GM12878 (cell line): ENCODE data around the gene MRPS23.

Experiments used
- EP300 ChIP-seq, 2 experiments: fragments of 150-350 bp in 1 of 2; IDR thresholded peaks; 2 replicates each; pipeline ENCODE4 v1.6.1; 2011 to 2012; ENCODE audit warnings: low read depth in 2 of 2, low read length in 2 of 2, borderline replicate concordance in 1 of 2, improper control_type of control experiment in 1 of 2, inconsistent platforms in 1 of 2; ENCODE audit not compliant: control insufficient read depth in 1 of 2
- MXI1 ChIP-seq: fragments of 150-350 bp; IDR thresholded peaks from 2 replicates; pipeline ENCODE4 v1.6.1; 2011; ENCODE audit warnings: low read depth, mild to moderate bottlenecking, inconsistent platforms, low read length, improper control_type of control experiment
- NR2C1 ChIP-seq: fragments of 450-650 bp; IDR thresholded peaks from 2 replicates; pipeline ENCODE4 v1.6.1; 2017; ENCODE audit warnings: antibody characterized with exemption, mild to moderate bottlenecking, moderate library complexity
- RCOR1 ChIP-seq: conservative IDR thresholded peaks from 2 replicates; pipeline ENCODE4 v1.6.1; 2012; ENCODE audit warnings: low read depth, low read length, improper control_type of control experiment
- SREBF1 ChIP-seq: IDR thresholded peaks from 2 replicates; pipeline ENCODE4 v1.6.1; 2012; ENCODE audit warnings: mild to moderate bottlenecking, low read length
- SUPT20H ChIP-seq: IDR thresholded peaks from 2 replicates; pipeline ENCODE4 v1.6.1; 2011; ENCODE audit warnings: low read depth, mild to moderate bottlenecking, low read length, moderate library complexity, borderline replicate concordance; ENCODE audit not compliant: control insufficient read depth
- TF ChIP-seq, protein P1 (sequence below): fragments of 450-650 bp; IDR thresholded peaks from 2 replicates; pipeline ENCODE4 v1.6.1; 2016; ENCODE audit warnings: mild to moderate bottlenecking, moderate library complexity, borderline replicate concordance
- TF ChIP-seq, protein P2 (sequence below), 3 experiments: IDR thresholded peaks in 2 of 3; conservative IDR thresholded peaks in 1 of 3; 2 replicates each; pipeline ENCODE4 v1.5.1; 2011; ENCODE audit warnings: low read depth in 3 of 3, low read length in 3 of 3, mild to moderate bottlenecking in 3 of 3, control low read depth in 2 of 3, moderate library complexity in 2 of 3, inconsistent platforms in 1 of 3, mixed read lengths in 1 of 3; ENCODE audit not compliant: control insufficient read depth in 2 of 3, insufficient read depth in 1 of 3; ENCODE audit errors: extremely low read depth in 1 of 3
- TF ChIP-seq, protein P3 (sequence below): fragments of 450-650 bp; IDR thresholded peaks from 2 replicates; pipeline ENCODE4 v1.6.1; 2017; ENCODE audit warnings: borderline replicate concordance

- TF ChIP-seq NR2C1, result peak; percentile 92
- TF ChIP-seq SREBF1, result no peak
- peak; percentile 6 to 46; a peak in 1 of 4 replicates for TF ChIP-seq EP300 (IDR thresholded peaks at IDR 0.05; ENCODE audit: borderline replicate concordance in 1 of 2, control insufficient read depth in 1 of 2, low read depth in 2 of 2, low read length in 2 of 2)
- TF ChIP-seq, protein P1, sequence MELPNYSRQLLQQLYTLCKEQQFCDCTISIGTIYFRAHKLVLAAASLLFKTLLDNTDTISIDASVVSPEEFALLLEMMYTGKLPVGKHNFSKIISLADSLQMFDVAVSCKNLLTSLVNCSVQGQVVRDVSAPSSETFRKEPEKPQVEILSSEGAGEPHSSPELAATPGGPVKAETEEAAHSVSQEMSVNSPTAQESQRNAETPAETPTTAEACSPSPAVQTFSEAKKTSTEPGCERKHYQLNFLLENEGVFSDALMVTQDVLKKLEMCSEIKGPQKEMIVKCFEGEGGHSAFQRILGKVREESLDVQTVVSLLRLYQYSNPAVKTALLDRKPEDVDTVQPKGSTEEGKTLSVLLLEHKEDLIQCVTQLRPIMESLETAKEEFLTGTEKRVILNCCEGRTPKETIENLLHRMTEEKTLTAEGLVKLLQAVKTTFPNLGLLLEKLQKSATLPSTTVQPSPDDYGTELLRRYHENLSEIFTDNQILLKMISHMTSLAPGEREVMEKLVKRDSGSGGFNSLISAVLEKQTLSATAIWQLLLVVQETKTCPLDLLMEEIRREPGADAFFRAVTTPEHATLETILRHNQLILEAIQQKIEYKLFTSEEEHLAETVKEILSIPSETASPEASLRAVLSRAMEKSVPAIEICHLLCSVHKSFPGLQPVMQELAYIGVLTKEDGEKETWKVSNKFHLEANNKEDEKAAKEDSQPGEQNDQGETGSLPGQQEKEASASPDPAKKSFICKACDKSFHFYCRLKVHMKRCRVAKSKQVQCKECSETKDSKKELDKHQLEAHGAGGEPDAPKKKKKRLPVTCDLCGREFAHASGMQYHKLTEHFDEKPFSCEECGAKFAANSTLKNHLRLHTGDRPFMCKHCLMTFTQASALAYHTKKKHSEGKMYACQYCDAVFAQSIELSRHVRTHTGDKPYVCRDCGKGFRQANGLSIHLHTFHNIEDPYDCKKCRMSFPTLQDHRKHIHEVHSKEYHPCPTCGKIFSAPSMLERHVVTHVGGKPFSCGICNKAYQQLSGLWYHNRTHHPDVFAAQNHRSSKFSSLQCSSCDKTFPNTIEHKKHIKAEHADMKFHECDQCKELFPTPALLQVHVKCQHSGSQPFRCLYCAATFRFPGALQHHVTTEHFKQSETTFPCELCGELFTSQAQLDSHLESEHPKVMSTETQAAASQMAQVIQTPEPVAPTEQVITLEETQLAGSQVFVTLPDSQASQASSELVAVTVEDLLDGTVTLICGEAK, result peak; percentile 97
- peak; percentile 95; the same call in 1 of the 2 replicates for TF ChIP-seq RCOR1
- TF ChIP-seq, protein P2, sequence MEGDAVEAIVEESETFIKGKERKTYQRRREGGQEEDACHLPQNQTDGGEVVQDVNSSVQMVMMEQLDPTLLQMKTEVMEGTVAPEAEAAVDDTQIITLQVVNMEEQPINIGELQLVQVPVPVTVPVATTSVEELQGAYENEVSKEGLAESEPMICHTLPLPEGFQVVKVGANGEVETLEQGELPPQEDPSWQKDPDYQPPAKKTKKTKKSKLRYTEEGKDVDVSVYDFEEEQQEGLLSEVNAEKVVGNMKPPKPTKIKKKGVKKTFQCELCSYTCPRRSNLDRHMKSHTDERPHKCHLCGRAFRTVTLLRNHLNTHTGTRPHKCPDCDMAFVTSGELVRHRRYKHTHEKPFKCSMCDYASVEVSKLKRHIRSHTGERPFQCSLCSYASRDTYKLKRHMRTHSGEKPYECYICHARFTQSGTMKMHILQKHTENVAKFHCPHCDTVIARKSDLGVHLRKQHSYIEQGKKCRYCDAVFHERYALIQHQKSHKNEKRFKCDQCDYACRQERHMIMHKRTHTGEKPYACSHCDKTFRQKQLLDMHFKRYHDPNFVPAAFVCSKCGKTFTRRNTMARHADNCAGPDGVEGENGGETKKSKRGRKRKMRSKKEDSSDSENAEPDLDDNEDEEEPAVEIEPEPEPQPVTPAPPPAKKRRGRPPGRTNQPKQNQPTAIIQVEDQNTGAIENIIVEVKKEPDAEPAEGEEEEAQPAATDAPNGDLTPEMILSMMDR (IDR thresholded peaks at IDR 0.05 in 2 of 3, conservative IDR thresholded peaks at IDR 0.05 in 1 of 3; ENCODE audit: control insufficient read depth in 2 of 3, extremely low read depth in 1 of 3, insufficient read depth in 1 of 3, low read depth in 3 of 3, low read length in 3 of 3), result no peak
- TF ChIP-seq SUPT20H, result no peak
- peak; percentile 98 for TF ChIP-seq MXI1
- TF ChIP-seq, protein P3, sequence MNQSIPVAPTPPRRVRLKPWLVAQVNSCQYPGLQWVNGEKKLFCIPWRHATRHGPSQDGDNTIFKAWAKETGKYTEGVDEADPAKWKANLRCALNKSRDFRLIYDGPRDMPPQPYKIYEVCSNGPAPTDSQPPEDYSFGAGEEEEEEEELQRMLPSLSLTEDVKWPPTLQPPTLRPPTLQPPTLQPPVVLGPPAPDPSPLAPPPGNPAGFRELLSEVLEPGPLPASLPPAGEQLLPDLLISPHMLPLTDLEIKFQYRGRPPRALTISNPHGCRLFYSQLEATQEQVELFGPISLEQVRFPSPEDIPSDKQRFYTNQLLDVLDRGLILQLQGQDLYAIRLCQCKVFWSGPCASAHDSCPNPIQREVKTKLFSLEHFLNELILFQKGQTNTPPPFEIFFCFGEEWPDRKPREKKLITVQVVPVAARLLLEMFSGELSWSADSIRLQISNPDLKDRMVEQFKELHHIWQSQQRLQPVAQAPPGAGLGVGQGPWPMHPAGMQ, result no peak
Observed at GRCh38 chr17:57849874-57850754, at the start of gene MRPS23.
